Activated naive CD4-positive, alpha-beta T cell treated with anti-CD3 and anti-CD28 coated beads, Interleukin-2, amount 10 ng/mL, durations not matched to agents 7 days and 5 days (primary cell): Measurements from ENCODE around the gene AGAP1.

Source experiments
- CTCF ChIA-PET: fragments of 350-600 bp; sonication (Branson Sonifier 250); formaldehyde crosslinking; loops from one replicate; lab custom pipeline; 2021; ENCODE audit warnings: antibody characterized with exemption; lab: Charles Lee
- DNase-seq: peaks from one replicate; pipeline ENCODE4 v3.0.0-alpha.2; 2020
- H3K27ac Mint-ChIP-seq: one replicate; pipeline ENCODE4 v1.8.0; 2021; ENCODE audit warnings: mild to moderate bottlenecking, moderate library complexity, mixed read lengths
- H3K27me3 Mint-ChIP-seq: one replicate; pipeline ENCODE4 v1.8.0; 2021; ENCODE audit warnings: mild to moderate bottlenecking, mixed read lengths
- H3K36me3 Mint-ChIP-seq: one replicate; pipeline ENCODE4 v1.8.0; 2021; ENCODE audit warnings: mixed read lengths
- H3K4me1 Mint-ChIP-seq: one replicate; pipeline ENCODE4 v1.8.0; 2021; ENCODE audit warnings: mixed read lengths
- H3K4me3 Mint-ChIP-seq: one replicate; pipeline ENCODE4 v1.8.0; 2021; ENCODE audit warnings: mild to moderate bottlenecking, moderate library complexity, mixed read lengths
- H3K9me3 Mint-ChIP-seq: one replicate; pipeline ENCODE4 v1.8.0; 2021; ENCODE audit warnings: mixed read lengths

The AGAP1 gene

DNA sequence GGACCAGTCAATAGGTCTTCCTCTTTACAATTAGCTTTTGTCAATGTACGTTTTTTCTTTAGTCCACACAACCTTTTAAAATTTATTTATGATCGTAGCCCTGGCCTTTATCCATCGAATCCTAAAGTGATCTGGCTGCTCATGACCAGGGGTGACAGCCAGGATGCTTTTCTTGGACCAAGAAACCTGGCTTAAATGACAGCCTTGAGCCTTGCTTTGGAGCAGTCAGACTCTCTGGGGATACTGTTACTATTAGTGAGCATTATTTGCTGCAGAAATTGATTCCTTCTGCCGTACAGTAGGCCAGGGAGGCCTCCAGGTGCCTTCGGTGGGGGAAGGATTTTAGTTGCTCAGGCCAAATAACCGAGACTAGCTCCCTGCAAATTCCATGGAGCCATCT lies 70.2 kb downstream of the AGAP1 start:
- H3K9me3 Mint-ChIP-seq = peaks cover 4% of the 10 kb centered on the region
- no peak overlapping the region for H3K4me3 Mint-ChIP-seq
- H3K4me1 Mint-ChIP-seq = no peaks in the 10 kb centered on the region
- peaks cover 16% of the 10 kb centered on the region for H3K27me3 Mint-ChIP-seq
- no peak overlapping the region for H3K27ac Mint-ChIP-seq
- CTCF ChIA-PET = no interaction called here
- DNase-seq = no peak
- no peaks in the 10 kb centered on the region for H3K36me3 Mint-ChIP-seq

DNA sequence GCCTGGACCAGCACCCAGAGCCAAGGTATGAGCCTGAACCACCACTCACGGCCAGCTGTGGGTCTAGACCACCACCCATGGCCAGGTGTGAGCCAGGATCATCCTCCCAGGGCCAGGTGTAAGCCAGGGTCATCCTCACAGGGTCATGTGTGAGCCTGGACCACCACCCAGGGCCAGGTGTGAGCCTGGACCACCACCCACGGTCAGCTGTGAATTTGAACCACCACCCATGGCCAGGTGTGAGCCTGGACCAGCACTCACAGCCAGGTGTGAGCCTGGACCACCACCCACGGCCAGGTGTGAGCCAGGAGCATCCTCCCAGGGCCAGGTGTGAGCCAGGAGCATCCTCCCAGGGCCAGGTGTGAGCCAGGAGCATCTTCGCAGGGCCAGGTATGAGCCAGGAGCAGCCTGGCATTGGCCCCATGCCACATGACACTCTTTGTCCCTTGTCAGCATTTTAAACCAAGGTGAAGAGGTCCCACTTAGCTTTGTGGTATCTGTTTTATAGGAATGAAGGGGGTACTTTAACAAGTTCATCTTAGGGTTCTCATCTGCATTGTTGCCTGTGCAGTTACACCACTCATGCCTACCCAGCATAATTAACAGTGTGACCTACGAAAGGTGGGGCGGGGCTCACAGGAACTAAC lies 71.2 kb downstream of the AGAP1 start:
- H3K36me3 Mint-ChIP-seq = no peaks in the 10 kb centered on the region
- H3K27me3 Mint-ChIP-seq = peaks cover 16% of the 10 kb centered on the region
- H3K4me1 Mint-ChIP-seq = no peaks in the 10 kb centered on the region
- DNase-seq = no peak
- CTCF ChIA-PET = no interaction called here
- no peak overlapping the region for H3K27ac Mint-ChIP-seq
- H3K9me3 Mint-ChIP-seq = peaks cover 4% of the 10 kb centered on the region
- H3K4me3 Mint-ChIP-seq = no peak overlapping the region

DNA sequence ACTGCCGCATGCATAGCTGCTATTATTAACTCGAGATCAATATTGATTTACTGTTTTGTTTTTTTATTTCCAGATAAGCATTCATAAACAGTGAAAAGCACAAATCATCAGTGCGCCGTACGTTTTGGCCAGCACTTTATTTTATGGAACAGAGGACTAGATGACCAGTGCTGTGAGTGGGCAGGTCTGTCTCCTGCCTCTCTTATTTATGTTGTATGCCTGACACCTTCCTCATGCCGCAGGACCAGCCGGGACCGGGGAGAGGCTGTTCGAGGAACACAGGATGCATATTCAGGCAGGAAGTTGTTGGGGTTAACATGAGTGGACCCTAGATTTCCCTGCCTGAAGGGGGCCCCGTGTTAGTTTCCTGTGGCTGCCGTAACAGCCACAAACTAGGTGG lies 72.6 kb downstream of the AGAP1 start:
- Mint-ChIP-seq H3K4me1 (no peaks in the 10 kb centered on the region), H3K9me3 (peaks cover 4% of the 10 kb centered on the region), H3K27ac (no peak overlapping the region), H3K27me3 (peaks cover 10% of the 10 kb centered on the region), H3K4me3 (no peak overlapping the region), H3K36me3 (no peaks in the 10 kb centered on the region)
- CTCF ChIA-PET = no interaction called here
- DNase-seq = no peak

DNA sequence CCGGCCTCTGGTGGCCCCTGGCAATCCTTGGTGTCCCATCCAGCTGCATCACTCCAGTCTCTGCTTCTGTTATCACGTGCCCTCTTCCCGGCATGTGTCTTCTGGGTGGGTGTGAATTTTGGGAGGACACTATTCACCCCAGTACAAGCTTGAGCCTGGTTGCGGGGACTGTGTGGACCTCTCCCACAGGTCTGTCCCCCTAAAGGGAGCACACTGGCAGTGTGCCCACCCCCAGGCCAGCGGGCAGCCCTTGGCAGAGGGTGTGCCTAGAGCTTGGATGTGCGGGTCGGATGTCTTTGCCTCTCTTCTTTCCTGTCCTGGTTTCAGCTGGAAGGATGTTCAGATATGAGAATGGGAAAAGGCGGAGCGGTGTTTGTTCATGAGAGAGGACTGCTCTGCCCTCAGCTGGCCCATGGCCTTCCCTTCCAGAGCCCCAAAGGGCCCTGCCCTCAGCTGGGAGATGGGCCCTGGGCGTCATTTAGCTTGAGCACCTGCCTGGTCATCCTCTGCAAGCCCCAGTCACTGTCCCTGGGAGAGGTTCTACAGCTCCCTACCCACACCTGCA lies 73.2 kb downstream of the AGAP1 start:
- CTCF ChIA-PET = no interaction called here
- Mint-ChIP-seq H3K4me3 (no peak overlapping the region), H3K27me3 (peaks cover 10% of the 10 kb centered on the region), H3K9me3 (peaks cover 4% of the 10 kb centered on the region), H3K36me3 (no peaks in the 10 kb centered on the region), H3K27ac (no peak overlapping the region), H3K4me1 (no peaks in the 10 kb centered on the region)
- DNase-seq = no peak

DNA sequence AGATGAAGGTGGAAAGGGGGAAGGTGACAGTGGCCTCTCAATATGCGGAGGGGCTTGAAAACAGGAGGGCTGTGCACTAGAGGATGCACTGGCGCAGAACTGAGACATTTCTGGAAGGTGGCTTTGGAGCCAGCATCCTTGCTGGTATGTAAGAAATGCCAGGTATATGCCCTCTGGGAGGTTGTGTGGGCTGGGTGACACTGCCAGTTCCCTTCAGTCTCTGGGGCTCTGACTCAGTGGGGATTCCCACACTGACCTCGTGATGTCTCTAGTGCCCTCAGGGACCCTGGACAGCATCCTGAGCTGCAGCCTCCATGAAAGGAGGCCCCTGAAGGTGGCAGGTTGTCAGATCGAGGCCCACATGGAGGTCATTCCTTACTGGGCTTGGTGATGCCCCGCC lies 74.0 kb downstream of the AGAP1 start:
- Mint-ChIP-seq H3K36me3 (no peaks in the 10 kb centered on the region), H3K27me3 (peaks cover 6% of the 10 kb centered on the region), H3K4me3 (no peak overlapping the region), H3K9me3 (peaks cover 4% of the 10 kb centered on the region), H3K27ac (no peak overlapping the region), H3K4me1 (no peaks in the 10 kb centered on the region)
- CTCF ChIA-PET = no interaction called here
- DNase-seq = no peak

DNA sequence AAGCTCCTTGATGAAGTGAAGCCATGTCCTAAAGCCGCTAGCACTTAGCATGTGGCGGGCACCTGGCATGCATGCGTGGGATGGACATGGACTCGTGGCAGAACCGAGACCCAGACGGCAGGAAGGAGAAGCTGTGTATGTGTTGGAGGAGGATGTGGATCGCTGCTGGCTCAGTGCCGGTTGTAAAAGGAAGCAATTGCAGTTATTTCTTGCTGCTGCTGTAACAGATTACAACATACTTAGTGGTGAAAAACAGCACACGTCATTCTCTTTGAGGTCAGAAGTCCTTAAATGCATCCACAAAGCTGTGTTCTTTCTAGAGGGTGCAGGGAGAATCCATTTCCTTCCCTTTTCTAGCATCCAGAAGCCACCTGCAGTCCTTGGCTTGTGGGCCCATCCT lies 74.6 kb downstream of the AGAP1 start:
- CTCF ChIA-PET = no interaction called here
- Mint-ChIP-seq H3K9me3 (peaks cover 4% of the 10 kb centered on the region), H3K27me3 (peaks cover 8% of the 10 kb centered on the region), H3K27ac (no peak overlapping the region), H3K4me3 (no peak overlapping the region), H3K36me3 (no peaks in the 10 kb centered on the region), H3K4me1 (no peaks in the 10 kb centered on the region)
- no peak for DNase-seq

DNA sequence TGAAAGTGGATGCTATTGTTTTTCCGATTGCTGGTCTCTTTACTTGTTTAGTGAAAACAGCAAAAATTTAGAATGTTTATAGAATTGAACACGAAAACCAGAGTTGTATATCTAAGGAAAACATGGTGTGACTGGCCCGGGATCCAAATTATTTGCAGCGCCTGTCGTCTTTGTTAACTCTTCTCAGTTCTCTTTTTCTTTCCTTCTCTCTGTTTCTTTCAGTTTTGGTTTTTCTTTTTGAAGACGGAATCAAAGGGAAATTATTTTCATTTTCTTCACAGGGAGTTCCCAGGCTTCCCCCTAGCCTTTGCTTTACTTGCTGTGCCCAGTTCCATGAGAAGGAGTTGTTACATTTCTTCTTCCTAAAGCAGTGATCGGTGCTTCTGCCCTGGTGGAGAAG lies 76.0 kb downstream of the AGAP1 start:
- Mint-ChIP-seq H3K27me3 (peaks cover 4% of the 10 kb centered on the region), H3K4me3 (no peak overlapping the region), H3K36me3 (no peaks in the 10 kb centered on the region), H3K4me1 (no peaks in the 10 kb centered on the region), H3K27ac (no peak overlapping the region), H3K9me3 (peaks cover 4% of the 10 kb centered on the region)
- CTCF ChIA-PET = no interaction called here
- DNase-seq = no peak

DNA sequence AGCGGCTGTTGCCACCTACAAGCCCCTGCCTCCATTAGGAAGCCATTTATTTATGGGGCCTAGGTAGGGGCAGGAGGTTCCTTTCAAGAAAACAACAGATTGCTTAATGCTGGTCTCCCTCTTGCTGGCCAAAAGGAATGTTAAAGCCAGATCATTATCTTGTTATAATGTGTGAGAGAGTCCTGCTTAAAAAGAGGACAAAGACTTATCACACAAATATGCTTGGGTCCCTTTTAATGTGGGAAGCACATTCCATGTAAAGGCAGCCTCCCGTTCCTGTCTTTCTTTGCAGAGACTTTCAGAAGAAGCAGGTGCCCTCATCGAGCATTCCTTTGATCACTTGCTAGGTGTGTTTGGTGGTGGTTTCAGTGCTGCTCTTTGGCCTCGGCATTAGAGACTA lies 76.4 kb downstream of the AGAP1 start:
- CTCF ChIA-PET = no interaction called here

DNA sequence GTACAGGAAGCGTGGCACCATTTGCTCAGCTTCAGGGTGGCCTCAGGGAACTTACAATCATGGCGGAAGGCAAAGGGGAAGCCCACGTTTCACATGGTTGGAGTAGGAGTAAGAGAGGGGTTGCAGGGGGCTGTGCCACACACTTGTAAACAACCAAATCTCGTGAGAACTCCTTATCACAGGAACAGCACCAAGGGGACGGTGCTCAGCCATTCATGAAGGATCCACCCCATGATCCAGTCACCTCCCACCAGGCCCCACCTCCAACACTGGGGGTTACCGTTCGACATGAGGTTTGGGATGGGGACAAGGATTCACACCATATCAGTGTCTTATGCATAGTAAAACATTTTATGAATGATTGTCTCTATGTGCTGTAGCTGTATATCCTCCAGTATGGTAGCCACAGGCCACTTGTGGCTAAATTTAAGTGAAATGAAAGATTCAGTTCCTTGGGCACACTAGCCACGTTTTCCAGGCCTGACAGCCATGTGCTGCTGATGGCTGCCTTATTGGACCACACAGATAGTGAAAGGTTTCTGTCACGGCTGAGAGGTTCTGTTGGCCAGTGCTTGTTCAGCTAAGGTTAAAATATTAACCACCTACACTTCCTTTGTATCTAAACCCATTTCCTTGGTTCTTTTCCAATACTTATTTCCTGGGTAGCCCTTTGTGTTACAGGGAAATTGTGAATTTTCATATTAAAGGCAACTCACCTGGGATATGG lies 77.3 kb downstream of the AGAP1 start:
- Mint-ChIP-seq H3K36me3 (no peaks in the 10 kb centered on the region), H3K27ac (no peak overlapping the region)

More for the DNA sequence above, 76.4 kb downstream of the AGAP1 start:
- Mint-ChIP-seq H3K9me3 (peaks cover 4% of the 10 kb centered on the region), H3K36me3 (no peaks in the 10 kb centered on the region), H3K27ac (no peak overlapping the region), H3K4me1 (no peaks in the 10 kb centered on the region), H3K4me3 (no peak overlapping the region), H3K27me3 (peaks cover 4% of the 10 kb centered on the region)
- DNase-seq = no peak

DNA sequence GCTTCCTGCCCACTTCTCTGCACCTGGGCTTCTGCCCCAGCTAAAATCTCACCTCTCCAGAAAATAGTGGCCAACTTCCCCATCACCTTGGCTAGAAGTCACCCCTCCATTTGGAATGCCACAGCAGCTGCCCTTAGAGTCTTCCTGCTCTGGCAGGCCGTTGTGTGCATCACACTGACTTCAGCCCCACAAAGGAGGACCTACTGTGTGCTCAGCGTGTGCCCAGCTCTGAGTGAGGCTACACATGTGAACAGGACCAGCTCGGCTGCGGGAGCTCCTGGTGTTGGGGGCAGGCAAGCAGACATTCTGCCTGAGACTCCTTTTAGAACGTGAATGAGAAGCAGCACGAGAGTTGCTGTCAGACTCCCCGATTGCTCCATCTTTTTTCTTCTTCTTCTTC lies 78.7 kb downstream of the AGAP1 start:
- Mint-ChIP-seq H3K27ac (no peak overlapping the region), H3K9me3 (peaks cover 4% of the 10 kb centered on the region), H3K36me3 (no peaks in the 10 kb centered on the region), H3K4me3 (no peak overlapping the region), H3K27me3 (peaks cover 4% of the 10 kb centered on the region), H3K4me1 (no peaks in the 10 kb centered on the region)
- DNase-seq = no peak
- CTCF ChIA-PET = no interaction called here

More for the DNA sequence above, 77.3 kb downstream of the AGAP1 start:
- Mint-ChIP-seq H3K4me3 (no peak overlapping the region), H3K9me3 (peaks cover 4% of the 10 kb centered on the region), H3K27me3 (peaks cover 4% of the 10 kb centered on the region), H3K4me1 (no peaks in the 10 kb centered on the region)
- DNase-seq = no peak
- CTCF ChIA-PET = no interaction called here

DNA sequence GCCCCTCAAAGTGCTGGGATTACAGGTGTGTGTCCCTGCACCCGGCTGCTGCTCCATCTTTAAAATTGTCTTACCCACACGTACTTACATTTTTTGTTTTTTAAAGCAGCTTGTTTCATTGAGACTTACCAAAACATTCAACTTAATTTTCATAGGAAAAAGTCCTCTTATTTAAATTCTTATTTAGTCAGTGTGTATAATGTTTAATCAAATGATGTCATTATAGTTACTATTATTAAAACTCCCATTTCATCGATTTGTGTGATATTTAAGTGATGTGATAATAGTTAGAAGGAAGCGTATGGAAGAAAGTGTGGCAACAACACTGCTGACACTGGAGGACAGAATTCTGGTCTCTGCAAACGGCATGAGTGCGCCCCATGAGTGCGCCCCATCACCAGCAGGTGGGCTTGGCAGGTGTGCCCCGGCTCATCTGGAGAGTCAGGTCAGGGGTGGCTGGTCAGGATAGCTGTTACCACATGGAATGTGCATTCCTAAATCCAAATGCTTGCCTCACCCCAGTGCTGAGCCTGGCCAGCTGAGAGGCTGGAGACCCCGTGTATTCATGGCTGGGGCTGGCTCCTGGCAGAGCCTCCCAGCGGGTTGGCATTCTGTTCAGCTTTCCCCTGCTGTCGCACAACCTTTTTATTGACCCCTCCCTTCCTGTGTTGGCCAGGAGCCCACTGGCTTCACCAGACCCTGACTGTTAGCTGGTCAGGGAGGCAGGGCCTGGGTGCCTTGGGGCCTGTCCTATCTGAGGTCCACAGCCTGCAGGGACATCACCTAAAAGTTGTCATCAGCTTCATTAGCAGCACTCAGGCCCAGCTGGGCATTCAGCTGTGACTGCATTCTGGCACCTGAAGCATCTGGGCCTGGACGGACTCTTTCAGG lies 79.7 kb downstream of the AGAP1 start:
- CTCF ChIA-PET = no interaction called here

DNA sequence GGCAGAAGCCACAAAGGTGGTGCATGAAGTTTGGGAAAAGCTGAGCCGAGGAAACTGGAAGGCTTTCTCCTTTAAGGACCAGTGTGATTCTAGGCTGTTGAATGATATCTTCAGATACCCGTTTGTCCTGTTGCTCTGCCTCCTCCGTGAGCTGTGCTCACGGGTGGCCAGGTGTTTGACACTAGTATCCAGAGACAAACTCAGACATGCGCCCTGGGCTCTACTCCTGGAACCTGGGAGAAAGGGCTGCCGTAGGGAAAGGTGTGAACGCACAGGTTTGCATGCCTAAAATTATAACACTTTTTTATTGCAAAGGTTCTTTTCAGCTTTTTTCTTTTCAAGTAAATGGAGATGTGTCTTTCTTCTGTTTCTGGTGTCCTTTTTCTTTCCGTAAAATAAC lies 81.6 kb downstream of the AGAP1 start:
- peaks cover 4% of the 10 kb centered on the region for H3K27me3 Mint-ChIP-seq
- CTCF ChIA-PET = no interaction called here

More for the DNA sequence above, 79.7 kb downstream of the AGAP1 start:
- H3K36me3 Mint-ChIP-seq = no peaks in the 10 kb centered on the region
- peaks cover 2% of the 10 kb centered on the region for H3K9me3 Mint-ChIP-seq
- H3K4me1 Mint-ChIP-seq = no peaks in the 10 kb centered on the region
- H3K27ac Mint-ChIP-seq = no peak overlapping the region
- no peak for DNase-seq
- no peak overlapping the region for H3K4me3 Mint-ChIP-seq
- H3K27me3 Mint-ChIP-seq = peaks cover 4% of the 10 kb centered on the region

DNA sequence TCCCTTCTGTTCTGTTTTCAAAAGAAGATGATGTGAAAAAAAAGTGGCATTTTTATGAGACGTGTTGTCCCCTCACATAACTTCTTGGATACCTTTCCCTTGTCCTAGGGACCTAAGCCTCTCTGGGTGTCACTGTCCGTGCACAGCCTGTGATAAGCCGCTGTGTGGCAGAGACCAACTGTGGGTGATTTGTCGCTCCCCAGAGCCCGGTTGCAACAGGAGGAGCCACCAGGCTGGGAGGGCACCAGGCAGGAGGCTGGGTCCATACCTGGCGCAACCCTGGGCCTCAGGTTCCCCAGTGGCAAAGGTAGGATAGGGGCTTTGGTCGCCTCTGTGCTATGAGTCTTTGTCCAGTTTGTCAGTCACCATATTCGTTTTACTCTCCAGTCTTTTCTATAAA lies 82.1 kb downstream of the AGAP1 start:
- peaks cover 4% of the 10 kb centered on the region for H3K27me3 Mint-ChIP-seq
- no peak overlapping the region for H3K4me3 Mint-ChIP-seq
- CTCF ChIA-PET = no interaction called here
- no peaks in the 10 kb centered on the region for H3K4me1 Mint-ChIP-seq
- DNase-seq = no peak
- H3K36me3 Mint-ChIP-seq = no peaks in the 10 kb centered on the region
- no peaks in the 10 kb centered on the region for H3K9me3 Mint-ChIP-seq
- no peak overlapping the region for H3K27ac Mint-ChIP-seq

More for the DNA sequence above, 81.6 kb downstream of the AGAP1 start:
- Mint-ChIP-seq H3K4me1 (no peaks in the 10 kb centered on the region), H3K4me3 (no peak overlapping the region), H3K36me3 (no peaks in the 10 kb centered on the region), H3K27ac (no peak overlapping the region), H3K9me3 (no peaks in the 10 kb centered on the region)
- DNase-seq = no peak

DNA sequence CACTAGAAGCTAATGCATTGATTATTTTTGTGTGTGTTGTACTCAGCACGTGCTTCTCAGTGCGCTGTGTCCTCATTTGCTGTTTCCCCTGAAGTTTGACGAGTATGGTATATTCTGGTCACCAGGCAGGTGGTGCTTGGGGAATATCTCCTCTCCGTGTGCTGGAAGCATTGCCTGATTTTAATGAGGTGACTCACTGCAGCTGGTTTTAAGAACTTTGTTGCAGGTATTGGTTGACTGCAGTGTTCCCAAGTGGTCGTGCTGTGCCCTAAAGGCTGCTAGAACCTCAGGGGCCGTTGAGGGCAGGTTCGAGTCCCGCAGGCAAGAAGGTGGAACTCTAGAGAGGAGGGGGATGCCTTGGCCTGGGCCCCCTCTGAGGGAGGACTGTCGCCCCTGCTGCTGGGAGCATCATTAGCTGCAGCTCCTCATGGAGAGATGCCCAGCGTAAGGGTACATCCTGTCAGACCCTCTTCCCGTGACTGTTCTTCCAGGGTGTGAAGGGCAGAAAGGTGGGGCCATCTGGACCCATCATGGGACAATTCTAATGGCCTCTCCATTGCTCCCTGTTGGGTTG lies 82.6 kb downstream of the AGAP1 start:
- no peak for DNase-seq

More for the DNA sequence above, 82.6 kb downstream of the AGAP1 start:
- H3K27ac Mint-ChIP-seq = no peak overlapping the region
- H3K36me3 Mint-ChIP-seq = no peaks in the 10 kb centered on the region
- CTCF ChIA-PET = no interaction called here
- peaks cover 4% of the 10 kb centered on the region for H3K27me3 Mint-ChIP-seq
- no peaks in the 10 kb centered on the region for H3K4me1 Mint-ChIP-seq
- no peaks in the 10 kb centered on the region for H3K9me3 Mint-ChIP-seq
- H3K4me3 Mint-ChIP-seq = no peak overlapping the region
